ENCODE data around the gene JAZF1.

- no peak for TF ChIP-seq CTCF (IDR thresholded peaks at IDR 0.05; ENCODE audit: insufficient read depth, low read length)
- no peak for TF ChIP-seq POLR2AphosphoS5 (IDR thresholded peaks at IDR 0.05; ENCODE audit: low read depth)
- TF ChIP-seq REST (IDR thresholded peaks at IDR 0.05; ENCODE audit: insufficient replicate concordance, low read depth) = no peak
- TF ChIP-seq SPI1 (IDR thresholded peaks at IDR 0.05; ENCODE audit: borderline replicate concordance, low read depth) = no peak
- no peak for TF ChIP-seq GABPA (IDR thresholded peaks at IDR 0.05; ENCODE audit: low read depth)
Observed at GRCh38 chr7:27994639-27995038, 186.0 kb downstream of the JAZF1 start.

Measured in HL-60 (cell line).